ENCODE measurements around the gene LOC128125822.

The LOC128125822 gene

GRCh38 chr6:63597141-63598048 lies 25.1 kb downstream of the LOC128125822 start:
- no peak for DNase-seq (ENCODE audit: low read depth, low spot score)
- POLR2A ChIA-PET, result no interaction called here
- H3K4me3 ChIP-seq (ENCODE audit: low read depth, low read length), result peak overlapping the region; percentile 56
- CTCF ChIA-PET, result interaction anchor here (0.7 to 3.3 kb wide), 23 partner anchors 10 to 206 kb away, joined by 3 to 34 read pairs (median 9); partner anchors contain the start of gene PHF3
- TF ChIP-seq, protein P1, sequence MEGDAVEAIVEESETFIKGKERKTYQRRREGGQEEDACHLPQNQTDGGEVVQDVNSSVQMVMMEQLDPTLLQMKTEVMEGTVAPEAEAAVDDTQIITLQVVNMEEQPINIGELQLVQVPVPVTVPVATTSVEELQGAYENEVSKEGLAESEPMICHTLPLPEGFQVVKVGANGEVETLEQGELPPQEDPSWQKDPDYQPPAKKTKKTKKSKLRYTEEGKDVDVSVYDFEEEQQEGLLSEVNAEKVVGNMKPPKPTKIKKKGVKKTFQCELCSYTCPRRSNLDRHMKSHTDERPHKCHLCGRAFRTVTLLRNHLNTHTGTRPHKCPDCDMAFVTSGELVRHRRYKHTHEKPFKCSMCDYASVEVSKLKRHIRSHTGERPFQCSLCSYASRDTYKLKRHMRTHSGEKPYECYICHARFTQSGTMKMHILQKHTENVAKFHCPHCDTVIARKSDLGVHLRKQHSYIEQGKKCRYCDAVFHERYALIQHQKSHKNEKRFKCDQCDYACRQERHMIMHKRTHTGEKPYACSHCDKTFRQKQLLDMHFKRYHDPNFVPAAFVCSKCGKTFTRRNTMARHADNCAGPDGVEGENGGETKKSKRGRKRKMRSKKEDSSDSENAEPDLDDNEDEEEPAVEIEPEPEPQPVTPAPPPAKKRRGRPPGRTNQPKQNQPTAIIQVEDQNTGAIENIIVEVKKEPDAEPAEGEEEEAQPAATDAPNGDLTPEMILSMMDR (IDR thresholded peaks at IDR 0.05; ENCODE audit: insufficient read depth, low read length, missing control alignments), result no peak

DNA sequence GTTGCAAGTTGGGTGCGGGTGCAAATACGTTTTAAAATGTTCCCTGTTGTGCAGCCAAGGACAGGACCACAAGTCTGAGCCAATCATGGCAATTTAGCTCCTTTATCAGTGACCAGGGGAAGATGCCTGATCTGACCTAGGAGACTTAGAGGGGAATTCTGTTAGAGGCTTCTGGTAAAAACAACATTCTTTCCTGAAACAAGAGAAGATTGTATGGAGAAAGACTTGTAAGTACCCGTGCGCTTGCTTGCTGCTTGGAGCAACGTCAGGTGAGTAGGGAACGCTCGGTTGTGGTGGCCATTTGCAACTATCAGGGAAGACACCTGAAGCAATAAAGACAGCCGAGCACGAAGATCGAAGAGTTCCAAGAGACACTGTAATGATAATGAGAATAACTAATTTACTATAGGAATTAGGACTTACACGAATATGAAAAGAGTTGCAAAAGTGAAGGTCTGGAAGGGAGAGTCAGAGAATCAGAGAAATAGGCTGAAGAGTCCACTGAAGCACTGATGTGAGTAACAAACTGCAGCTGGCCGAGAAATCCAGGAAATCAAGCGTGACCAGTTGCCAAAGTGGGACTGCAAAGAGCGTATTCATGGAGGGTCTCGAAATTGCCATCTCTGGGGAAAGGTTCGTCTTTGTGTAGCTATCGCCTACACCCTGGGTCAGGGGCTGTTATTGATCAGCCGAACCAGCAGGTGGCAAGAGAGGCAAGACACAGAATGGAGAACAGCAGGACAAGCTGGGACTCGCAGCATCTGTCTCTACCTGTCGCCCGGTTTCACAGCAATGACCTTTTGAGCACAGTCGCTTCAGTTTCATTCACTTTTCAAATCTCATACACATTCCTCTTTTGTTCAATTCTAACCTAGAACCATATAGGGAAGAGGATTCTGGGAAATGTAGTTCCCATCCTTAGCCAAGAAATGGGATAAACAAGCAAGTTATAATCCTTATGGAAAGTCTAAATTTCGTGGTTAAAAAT lies 26.1 kb downstream of the LOC128125822 start:
- peak overlapping the region; percentile 56 for H3K4me3 ChIP-seq (ENCODE audit: low read depth, low read length)
- TF ChIP-seq, protein P1 (IDR thresholded peaks at IDR 0.05; ENCODE audit: insufficient read depth, low read length, missing control alignments), result peak; percentile 88
- ChIA-PET CTCF (interaction anchor here (0.6 to 3.3 kb wide), 35 partner anchors 9 to 246 kb away, joined by 3 to 34 read pairs (median 5); partner anchors contain the start of gene PHF3), POLR2A (interaction anchor here (1.0 kb wide), 1 partner anchor 25 kb away, joined by 4 read pairs; no protein-coding TSS in a partner anchor)
- DNase-seq (ENCODE audit: low read depth, low spot score), result no peak

DNA sequence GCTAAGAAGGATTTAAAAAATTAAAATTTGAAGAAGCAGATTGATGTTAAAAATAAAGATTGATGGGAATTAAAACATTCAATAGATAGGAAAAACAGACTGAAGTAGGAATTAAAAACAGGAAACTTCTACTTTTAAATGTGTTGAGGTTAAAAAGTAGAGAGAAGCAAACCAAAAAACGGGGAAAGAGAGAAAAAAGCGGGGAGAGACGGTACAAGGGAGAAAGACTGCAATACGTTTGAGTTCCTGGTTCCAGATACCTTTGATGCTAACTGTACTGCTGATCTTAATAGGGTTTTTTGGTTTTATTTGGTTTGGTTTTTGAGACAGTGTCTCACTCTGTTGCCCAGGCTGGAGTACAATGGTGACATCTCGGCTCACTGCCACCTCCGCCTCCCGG lies 27.0 kb downstream of the LOC128125822 start:
- CTCF ChIA-PET, result interaction anchor here (1.0 to 3.3 kb wide), 25 partner anchors 9 to 204 kb away, joined by 3 to 34 read pairs (median 6); partner anchors contain the start of gene PHF3
- POLR2A ChIA-PET, result interaction anchor here (1.0 kb wide), 1 partner anchor 26 kb away, joined by 4 read pairs; no protein-coding TSS in a partner anchor
- TF ChIP-seq, protein P1 (IDR thresholded peaks at IDR 0.05; ENCODE audit: insufficient read depth, low read length, missing control alignments), result no peak
- DNase-seq (ENCODE audit: low read depth, low spot score), result no peak
- no peak overlapping the region for H3K4me3 ChIP-seq (ENCODE audit: low read depth, low read length)

GRCh38 chr6:63600136-63600535 lies 27.9 kb downstream of the LOC128125822 start:
- no peak for DNase-seq (ENCODE audit: low read depth, low spot score)
- POLR2A ChIA-PET, result no interaction called here
- TF ChIP-seq, protein P1 (IDR thresholded peaks at IDR 0.05; ENCODE audit: insufficient read depth, low read length, missing control alignments), result no peak
- CTCF ChIA-PET, result interaction anchor here (1.5 to 3.2 kb wide), 2 partner anchors 16 to 164 kb away, joined by 5 to 18 read pairs; no protein-coding TSS in a partner anchor
- H3K4me3 ChIP-seq (ENCODE audit: low read depth, low read length), result no peak overlapping the region

GRCh38 chr6:63609231-63609630 lies 37.0 kb downstream of the LOC128125822 start:
- ChIA-PET POLR2A (no interaction called here), CTCF (interaction anchor here (1.8 to 3.9 kb wide), 2 partner anchors 11 to 194 kb away, joined by 4 to 27 read pairs; no protein-coding TSS in a partner anchor)
- TF ChIP-seq, protein P1 (IDR thresholded peaks at IDR 0.05; ENCODE audit: insufficient read depth, low read length, missing control alignments), result no peak
- DNase-seq (ENCODE audit: low read depth, low spot score), result no peak
- no peak overlapping the region for H3K4me3 ChIP-seq (ENCODE audit: low read depth, low read length)

All from AG04449 (cell line).